CD4-positive, CD25-positive, alpha-beta regulatory T cell (primary cell): ENCODE results near the gene SRGAP3. TPM values are rescaled to one million over a fixed set of nuclear protein-coding genes. Genes with fewer than 3 reads are reported as not detected.

Source experiments
- ATAC-seq, 2 donors: fragments of 150-1000 bp; cut with Tn5 transposase; one replicate each; pipeline ENCODE4 v1.10.0; 2021; ENCODE audit warnings: low read depth in 2 of 2, moderate number of reproducible peaks in 2 of 2, moderate library complexity in 1 of 2
- DNase-seq, 3 donors: peaks; one replicate each; pipeline versions ENCODE4 v3.0.0 to v3.0.0-alpha.2; 2012 to 2022; ENCODE audit warnings: mixed read lengths in 1 of 3
- H3K27ac ChIP-seq: one replicate; pipeline ENCODE4 v1.7.0; 2013; ENCODE audit warnings: mild to moderate bottlenecking, low read length; ENCODE audit not compliant: insufficient read depth, poor library complexity, severe bottlenecking
- H3K27me3 ChIP-seq: one replicate; pipeline ENCODE4 v1.7.0; 2013; ENCODE audit warnings: low read length; ENCODE audit not compliant: control insufficient read depth, insufficient read depth
- H3K36me3 ChIP-seq: one replicate; pipeline ENCODE4 v1.7.0; 2013; ENCODE audit warnings: mild to moderate bottlenecking, low read length, moderate library complexity; ENCODE audit not compliant: control insufficient read depth, insufficient read depth
- H3K4me1 ChIP-seq: 2 replicates; pipeline ENCODE4 v1.7.0; 2013; ENCODE audit warnings: mild to moderate bottlenecking, low read length; ENCODE audit not compliant: insufficient read depth, control insufficient read depth, poor library complexity, severe bottlenecking
- H3K4me3 ChIP-seq: one replicate; pipeline ENCODE4 v1.7.0; 2013; ENCODE audit warnings: low read depth, mild to moderate bottlenecking, low read length, moderate library complexity
- H3K9me3 ChIP-seq, 2 experiments: 1 replicate in 1 of 2; 2 replicates in 1 of 2; pipeline ENCODE4 v1.7.0; 2013; ENCODE audit warnings: low read length in 2 of 2, mild to moderate bottlenecking in 1 of 2, moderate library complexity in 1 of 2; ENCODE audit not compliant: control insufficient read depth in 2 of 2
- H3K27ac Mint-ChIP-seq, 3 donors: one replicate each; pipeline ENCODE4 v1.8.0; 2020 to 2022; ENCODE audit warnings: mild to moderate bottlenecking in 3 of 3, mixed read lengths in 3 of 3, moderate library complexity in 2 of 3
- H3K27me3 Mint-ChIP-seq: one replicate; pipeline ENCODE4 v1.8.0; 2022; ENCODE audit warnings: mild to moderate bottlenecking, mixed read lengths
- H3K36me3 Mint-ChIP-seq: one replicate; pipeline ENCODE4 v1.8.0; 2020; ENCODE audit warnings: mixed read lengths
- H3K4me1 Mint-ChIP-seq, 4 donors: one replicate each; pipeline ENCODE4 v1.8.0; 2020 to 2022; ENCODE audit warnings: mixed read lengths in 4 of 4, mild to moderate bottlenecking in 1 of 4
- H3K4me3 Mint-ChIP-seq, 4 donors: one replicate each; pipeline ENCODE4 v1.8.0; 2020 to 2022; ENCODE audit warnings: mild to moderate bottlenecking in 4 of 4, mixed read lengths in 4 of 4, moderate library complexity in 3 of 4
- H3K9me3 Mint-ChIP-seq, 7 donors: one replicate each; pipeline ENCODE4 v1.8.0; 2020 to 2022; ENCODE audit warnings: mixed read lengths in 7 of 7, mild to moderate bottlenecking in 3 of 7, moderate library complexity in 2 of 7
- polyA plus RNA-seq, 4 donors: library from polyadenylated mRNA; unstranded; fragments of 300-500 nt; fragmentation: Illumina TruSeq; gene quantifications; one replicate each; pipeline ENCODE4 v1.2.3, GENCODE V29; 2021
- total RNA-seq: library from RNA; stranded (reverse); gene quantifications from one replicate; pipeline ENCODE4 v1.2.3, GENCODE V29; 2022

Gene SRGAP3
- total and polyA plus RNA-seq, 5 donors from 2014 or later, result 1.8 to 8.1 (median 2.8) TPM

GRCh38 chr3:9000041-9000440, 249.4 kb downstream of the SRGAP3 start:
- Histone ChIP-seq H3K9me3 (no peaks in the 10 kb centered on the region), H3K27me3 (no peaks in the 10 kb centered on the region), H3K36me3 (no peaks in the 10 kb centered on the region), H3K4me1 (no peaks in the 10 kb centered on the region), H3K4me3 (no peak overlapping the region), H3K27ac (no peak overlapping the region)
- Mint-ChIP-seq H3K4me3 (no peak overlapping the region), H3K27me3 (no peaks in the 10 kb centered on the region), H3K4me1 (no peaks in the 10 kb centered on the region), H3K9me3 (no peaks in the 10 kb centered on the region), H3K27ac (no peak overlapping the region), H3K36me3 (peaks cover 4% of the 10 kb centered on the region)
- ATAC-seq, result no peak
- DNase-seq, result no peak

DNA sequence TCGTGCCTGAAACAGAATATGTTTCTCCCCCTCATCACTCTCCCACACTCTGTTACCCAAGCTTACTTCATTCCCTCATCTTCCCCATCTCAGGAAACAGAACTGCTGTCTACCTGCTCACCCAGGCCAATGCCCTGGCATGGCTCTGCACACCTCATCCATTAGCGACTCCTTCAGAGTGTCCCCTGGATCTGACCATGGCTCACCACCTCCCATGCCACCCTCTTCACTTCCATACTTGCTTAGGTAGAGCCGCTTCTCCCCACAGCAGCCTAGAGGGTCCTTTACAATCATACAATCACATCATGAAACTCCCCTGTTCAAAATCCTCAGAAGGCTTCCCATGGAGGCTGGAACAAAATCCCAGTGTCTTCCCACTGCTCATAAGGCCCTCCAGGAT, 252.3 kb downstream of the SRGAP3 start:
- Mint-ChIP-seq H3K27me3 (no peaks in the 10 kb centered on the region), H3K36me3 (peaks cover 4% of the 10 kb centered on the region), H3K27ac (no peak overlapping the region), H3K4me1 (no peaks in the 10 kb centered on the region), H3K9me3 (no peaks in the 10 kb centered on the region), H3K4me3 (no peak overlapping the region)
- Histone ChIP-seq H3K27me3 (no peaks in the 10 kb centered on the region), H3K4me1 (no peaks in the 10 kb centered on the region), H3K36me3 (no peaks in the 10 kb centered on the region), H3K27ac (no peak overlapping the region), H3K4me3 (no peak overlapping the region), H3K9me3 (no peaks in the 10 kb centered on the region)
- ATAC-seq, result no peak
- DNase-seq, result no peak

- no peaks in the 10 kb centered on the region for H3K4me1 Mint-ChIP-seq
- Histone ChIP-seq H3K4me3 (no peak overlapping the region), H3K36me3 (no peaks in the 10 kb centered on the region), H3K27ac (no peak overlapping the region), H3K27me3 (no peaks in the 10 kb centered on the region), H3K4me1 (no peaks in the 10 kb centered on the region), H3K9me3 (no peaks in the 10 kb centered on the region)
- ATAC-seq, result no peak
- no peak overlapping the region for H3K4me3 Mint-ChIP-seq
- no peak for DNase-seq
- no peaks in the 10 kb centered on the region for H3K27me3 Mint-ChIP-seq
- H3K9me3 Mint-ChIP-seq, result no peaks in the 10 kb centered on the region
- H3K36me3 Mint-ChIP-seq, result peaks cover 4% of the 10 kb centered on the region
- H3K27ac Mint-ChIP-seq, result no peak overlapping the region
These were observed 252.7 kb downstream of the SRGAP3 start for GRCh38 chr3:8996681-8997121.

GRCh38 chr3:8996216-8996615, 253.2 kb downstream of the SRGAP3 start:
- no peak overlapping the region for H3K4me3 Mint-ChIP-seq
- DNase-seq, result no peak
- H3K4me1 ChIP-seq, result no peaks in the 10 kb centered on the region

DNA sequence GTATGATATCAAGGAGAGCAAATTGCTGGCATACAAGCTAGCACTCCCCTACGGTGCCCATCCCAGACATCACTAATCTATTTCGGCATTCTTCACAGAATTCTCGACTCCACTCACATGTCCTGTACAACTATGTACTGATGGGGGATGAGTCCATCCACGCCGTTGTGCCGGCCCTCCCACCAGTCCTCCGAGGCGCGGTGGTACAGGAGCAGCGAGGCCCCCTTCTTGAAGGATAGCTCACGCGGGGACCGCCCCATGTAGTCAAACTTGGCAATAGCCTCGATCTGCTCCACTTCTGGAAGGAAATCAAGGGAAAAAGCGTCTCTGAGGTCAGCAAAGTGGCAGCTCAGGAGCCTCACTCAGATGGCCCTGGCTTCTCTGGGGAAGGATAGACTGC, 255.2 kb downstream of the SRGAP3 start:
- DNase-seq, result no peak
- Mint-ChIP-seq H3K9me3 (no peaks in the 10 kb centered on the region), H3K36me3 (peaks cover 4% of the 10 kb centered on the region), H3K4me3 (no peak overlapping the region), H3K4me1 (no peaks in the 10 kb centered on the region), H3K27ac (no peak overlapping the region), H3K27me3 (no peaks in the 10 kb centered on the region)
- Histone ChIP-seq H3K27me3 (no peaks in the 10 kb centered on the region), H3K36me3 (no peaks in the 10 kb centered on the region), H3K27ac (no peak overlapping the region), H3K4me1 (no peaks in the 10 kb centered on the region), H3K4me3 (no peak overlapping the region), H3K9me3 (no peaks in the 10 kb centered on the region)
- no peak for ATAC-seq

More at GRCh38 chr3:8996216-8996615, 253.2 kb downstream of the SRGAP3 start:
- Mint-ChIP-seq H3K27ac (no peak overlapping the region), H3K9me3 (no peaks in the 10 kb centered on the region), H3K4me1 (no peaks in the 10 kb centered on the region), H3K27me3 (no peaks in the 10 kb centered on the region), H3K36me3 (peaks cover 4% of the 10 kb centered on the region)
- Histone ChIP-seq H3K4me3 (no peak overlapping the region), H3K36me3 (no peaks in the 10 kb centered on the region), H3K27ac (no peak overlapping the region), H3K27me3 (no peaks in the 10 kb centered on the region), H3K9me3 (no peaks in the 10 kb centered on the region)
- ATAC-seq, result no peak

DNA sequence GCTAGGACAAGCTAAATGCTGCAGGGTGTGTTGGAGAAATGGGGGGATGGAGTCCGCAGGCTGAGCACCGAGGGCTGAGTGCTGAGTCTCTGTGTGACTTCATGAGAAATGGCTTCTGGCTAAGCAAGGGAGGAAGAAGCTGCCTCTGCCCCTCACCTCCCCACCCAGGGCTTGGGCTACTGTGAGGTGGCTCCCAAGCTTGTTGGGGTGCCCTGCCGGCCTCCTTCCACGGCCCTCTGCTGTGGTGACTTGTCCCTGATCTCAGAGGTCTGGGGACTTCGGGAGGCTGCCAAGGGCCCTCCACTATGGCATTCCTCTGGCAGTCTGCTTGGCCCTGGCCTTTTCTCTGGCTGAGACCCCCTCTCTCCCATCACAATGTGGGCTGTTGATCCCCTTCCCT, 256.1 kb downstream of the SRGAP3 start:
- Mint-ChIP-seq H3K9me3 (no peaks in the 10 kb centered on the region), H3K4me3 (no peak overlapping the region), H3K4me1 (no peaks in the 10 kb centered on the region), H3K36me3 (peaks cover 4% of the 10 kb centered on the region), H3K27ac (no peak overlapping the region), H3K27me3 (no peaks in the 10 kb centered on the region)
- no peaks in the 10 kb centered on the region for H3K36me3 ChIP-seq
- H3K27me3 ChIP-seq, result no peaks in the 10 kb centered on the region
- H3K4me1 ChIP-seq, result no peaks in the 10 kb centered on the region
- H3K27ac ChIP-seq, result no peak overlapping the region
- DNase-seq (no peak), ATAC-seq (no peak)
- no peak overlapping the region for H3K4me3 ChIP-seq
- H3K9me3 ChIP-seq, result no peaks in the 10 kb centered on the region

GRCh38 chr3:8992854-8993253, 256.6 kb downstream of the SRGAP3 start:
- no peaks in the 10 kb centered on the region for H3K27me3 Mint-ChIP-seq
- Histone ChIP-seq H3K9me3 (no peaks in the 10 kb centered on the region), H3K4me3 (no peak overlapping the region), H3K36me3 (no peaks in the 10 kb centered on the region), H3K27me3 (no peaks in the 10 kb centered on the region), H3K27ac (no peak overlapping the region), H3K4me1 (peaks cover 2% of the 10 kb centered on the region)
- no peak overlapping the region for H3K4me3 Mint-ChIP-seq
- H3K4me1 Mint-ChIP-seq, result peaks cover 0 to 3% (median 1%) of the 10 kb centered on the region in 4 donors
- DNase-seq, result no peak
- no peak for ATAC-seq
- no peaks in the 10 kb centered on the region for H3K9me3 Mint-ChIP-seq
- H3K36me3 Mint-ChIP-seq, result no peaks in the 10 kb centered on the region
- H3K27ac Mint-ChIP-seq, result no peak overlapping the region

- Histone ChIP-seq H3K4me1 (peaks cover 6% of the 10 kb centered on the region), H3K27ac (no peak overlapping the region), H3K36me3 (no peaks in the 10 kb centered on the region), H3K27me3 (no peaks in the 10 kb centered on the region), H3K4me3 (no peak overlapping the region), H3K9me3 (no peaks in the 10 kb centered on the region)
- H3K4me1 Mint-ChIP-seq, result peaks cover 0 to 7% (median 2%) of the 10 kb centered on the region in 4 donors
- H3K9me3 Mint-ChIP-seq, result no peaks in the 10 kb centered on the region
- H3K36me3 Mint-ChIP-seq, result no peaks in the 10 kb centered on the region
- no peak overlapping the region for H3K4me3 Mint-ChIP-seq
- H3K27me3 Mint-ChIP-seq, result no peaks in the 10 kb centered on the region
- ATAC-seq (no peak), DNase-seq (no peak)
- no peak overlapping the region for H3K27ac Mint-ChIP-seq
These were observed 257.2 kb downstream of the SRGAP3 start for GRCh38 chr3:8992199-8992598.
